K562 (cell line): ENCODE measurements around the gene MB21D2. TPM values are rescaled to one million over a fixed set of nuclear protein-coding genes. Genes with fewer than 3 reads are reported as not detected.

Source experiments
- ATAC-seq: fragments of 200-7000 bp; cut with Tn5 transposase; 3 replicates; pipeline ENCODE4 v1.9.1; 2020; ENCODE audit warnings: moderate library complexity
- BruUV-seq: library from RNA; stranded (reverse); fragments of 400-500 nt; replicated peaks from 2 replicates; lab custom pipeline; 2021; lab: Mats Ljungman, UMichigan
- CTCF ChIA-PET: fragments of 300-600 bp; formaldehyde crosslinking; extraction: SDS; loops from one replicate; lab custom pipeline; 2021; ENCODE audit warnings: low intra/inter-chr PET ratio; lab: Yijun Ruan, JAX
- POLR2A ChIA-PET: fragments of 300-600, 350-650 bp; sonication (Branson Sonifier 250); formaldehyde crosslinking; extraction: SDS; loops from one replicate; lab custom pipeline; 2021; ENCODE audit warnings: antibody characterized with exemption, inconsistent platforms; lab: Yijun Ruan, JAX
- DNase-seq, 4 experiments: peaks; one replicate each; pipeline versions ENCODE4 v3.0.0 to v3.0.0-alpha.2; 2011 to 2018; ENCODE audit warnings: low spot score in 3 of 4, mixed read lengths in 3 of 4; ENCODE audit errors: extremely low read depth in 1 of 4
- FAIRE-seq: peaks from 2 replicates; lab custom pipeline; 2011; peaks lifted over from hg19 to GRCh38; lab: Jason Lieb, UNC
- H2AFZ ChIP-seq: 2 replicates; pipeline ENCODE4 v1.6.0; 2011; ENCODE audit warnings: low read depth, low read length, control low read depth, inconsistent platforms
- H3K27ac ChIP-seq: fragments of 200-600 bp; 3 replicates; pipeline ENCODE4 v1.8.0; 2011; ENCODE audit warnings: low read depth, mild to moderate bottlenecking, control low read depth, inconsistent platforms, low read length, moderate library complexity, mixed read lengths; ENCODE audit errors: extremely low read depth
- H3K27me3 ChIP-seq, 2 experiments: fragments of 300-600 bp in 1 of 2; 2 replicates in 1 of 2; 3 replicates in 1 of 2; pipeline versions ENCODE4 v1.6.0 to v1.8.0; 2011; ENCODE audit warnings: inconsistent platforms in 2 of 2, low read length in 2 of 2, mild to moderate bottlenecking in 1 of 2, mixed read lengths in 1 of 2, moderate library complexity in 1 of 2; ENCODE audit not compliant: control insufficient read depth in 2 of 2, insufficient read depth in 2 of 2
- H3K36me3 ChIP-seq: fragments of 300-600 bp; 3 replicates; pipeline ENCODE4 v1.8.0; 2011; ENCODE audit warnings: mild to moderate bottlenecking, low read length, inconsistent platforms; ENCODE audit not compliant: control insufficient read depth, insufficient read depth
- H3K4me1 ChIP-seq, 2 experiments: fragments of 200-600 bp in 1 of 2; replicated peaks in 1 of 2; 2 replicates in 1 of 2; 3 replicates in 1 of 2; pipeline versions ENCODE4 v1.5.1 to v1.8.0; 2011; ENCODE audit warnings: inconsistent platforms in 2 of 2, low read length in 2 of 2, mild to moderate bottlenecking in 1 of 2, mixed read lengths in 1 of 2, moderate library complexity in 1 of 2; ENCODE audit not compliant: control insufficient read depth in 2 of 2, insufficient read depth in 2 of 2
- H3K4me2 ChIP-seq: 2 replicates; pipeline ENCODE4 v1.6.1; 2011; ENCODE audit warnings: low read length, control low read depth, inconsistent platforms, mixed read lengths; ENCODE audit not compliant: insufficient read depth
- H3K4me3 ChIP-seq: fragments of 200-600 bp; sonication (generic), shearing (Covaris generic); 2 replicates; pipeline ENCODE4 v1.5.1; 2016; ENCODE audit warnings: control low read depth, inconsistent platforms
- H3K79me2 ChIP-seq: fragments of 200-600 bp; 3 replicates; pipeline ENCODE4 v1.8.0; 2011; ENCODE audit warnings: low read length, inconsistent platforms; ENCODE audit not compliant: control insufficient read depth, insufficient read depth
- H3K9ac ChIP-seq, 2 experiments: 2 replicates each; pipeline versions ENCODE4 v1.6.0 to v1.6.1; 2011; ENCODE audit warnings: low read depth in 2 of 2, low read length in 2 of 2, control low read depth in 1 of 2, inconsistent platforms in 1 of 2, mild to moderate bottlenecking in 1 of 2, mixed read lengths in 1 of 2; ENCODE audit not compliant: insufficient read depth in 1 of 2
- H3K9me1 ChIP-seq: one replicate; pipeline ENCODE4 v1.6.0; 2011; ENCODE audit warnings: inconsistent platforms, mild to moderate bottlenecking, low read length, moderate library complexity; ENCODE audit not compliant: control insufficient read depth, insufficient read depth
- H3K9me3 ChIP-seq: replicated peaks from 2 replicates; pipeline ENCODE4 v1.5.1; 2011; ENCODE audit warnings: low read depth, low read length, inconsistent platforms; ENCODE audit not compliant: control insufficient read depth, insufficient read depth
- H4K20me1 ChIP-seq: replicated peaks from 2 replicates; pipeline ENCODE4 v1.6.1; 2011; ENCODE audit warnings: low read length, inconsistent platforms, mixed read lengths; ENCODE audit not compliant: control insufficient read depth, insufficient read depth
- ARID1B ChIP-seq: fragments of 450-650 bp; IDR thresholded peaks from 2 replicates; pipeline ENCODE4 v1.6.1; 2016; ENCODE audit warnings: antibody characterized with exemption, mild to moderate bottlenecking, inconsistent platforms
- ARID3A ChIP-seq: IDR thresholded peaks from 2 replicates; pipeline ENCODE4 v1.6.1; 2012; ENCODE audit warnings: low read depth, low read length, improper control_type of control experiment, borderline replicate concordance
- HEY1 ChIP-seq: fragments of 250-450 bp; sonication (Bioruptor Pico); IDR thresholded peaks from 2 replicates; pipeline ENCODE4 v1.5.0; 2020; ENCODE audit warnings: mild to moderate bottlenecking, moderate library complexity, borderline replicate concordance
- MAZ ChIP-seq, 2 experiments: fragments of 450-650 bp in 1 of 2; sonication (generic) in 1 of 2; formaldehyde crosslinking; IDR thresholded peaks in 1 of 2; conservative IDR thresholded peaks in 1 of 2; 2 replicates each; pipeline versions ENCODE4 v1.4.0 to v1.5.0; 2020; ENCODE audit warnings: mild to moderate bottlenecking in 1 of 2, missing genetic modification reagents in 1 of 2
- NR2C1 ChIP-seq, 2 experiments: fragments of 450-650 bp; IDR thresholded peaks; 2 replicates each; pipeline ENCODE4 v1.6.1; 2017; ENCODE audit warnings: mild to moderate bottlenecking in 2 of 2, antibody characterized with exemption in 1 of 2, inconsistent platforms in 1 of 2, missing compliant biosample characterization in 1 of 2, missing genetic modification characterization in 1 of 2
- RAD51 ChIP-seq: fragments of 450-650 bp; IDR thresholded peaks from 2 replicates; pipeline ENCODE4 v1.7.1; 2016; ENCODE audit warnings: low read depth, mild to moderate bottlenecking, borderline replicate concordance
- SMAD4 ChIP-seq: fragments of 250-450 bp; sonication (Bioruptor Pico); conservative IDR thresholded peaks from 2 replicates; pipeline ENCODE4 v1.8.0; 2021; ENCODE audit warnings: inconsistent platforms, mild to moderate bottlenecking, moderate library complexity
- SRSF7 ChIP-seq: fragments of 200-400 bp; formaldehyde crosslinking; optimal IDR thresholded peaks from 2 replicates; pipeline ENCODE3; 2017; ENCODE audit warnings: mild to moderate bottlenecking, low read depth, low read length
- ZNF407 ChIP-seq: fragments of 450-650 bp; IDR thresholded peaks from 2 replicates; pipeline ENCODE4 v1.6.1; 2016; ENCODE audit warnings: low read depth
- ZNF778 ChIP-seq: fragments of 450-650 bp; formaldehyde crosslinking; IDR thresholded peaks from 2 replicates; pipeline ENCODE4 v1.4.0; 2020; ENCODE audit warnings: mild to moderate bottlenecking, moderate library complexity
- WGBS: fragments of 100-300 bp; shearing (Covaris generic); methylation state at CpG from one replicate; pipeline ENCODE4 v1.1.6; 2016; ENCODE audit warnings: low coverage, mixed read lengths; ENCODE audit not compliant: insufficient coverage; ENCODE audit errors: missing lambda C conversion rate; 5-methylcytosine and 5-hydroxymethylcytosine counted together
- in situ Hi-C: fragments of 300-500 bp; cut with MboI; formaldehyde crosslinking; loops from 4 replicates; pipeline ENCODE4 v1.15.0; 2018; ENCODE audit warnings: inconsistent platforms, mixed read lengths
- intact Hi-C: fragments of 100-400 bp; cut with micrococcal nuclease; formaldehyde crosslinking; loops from 2 replicates; pipeline ENCODE4 v1.14.2; 2022
- polyA plus RNA-seq, 8 experiments: library from polyadenylated mRNA; depleted of rRNA in 4 of 8; stranded (reverse) in 5 of 8; unstranded in 3 of 8; fragments of >200 nt; fragmentation: Nextera tagmentation in 2 of 8; fragmentation: Illumina TruSeq in 1 of 8; extraction: Ambion mirVana in 2 of 8; extraction: Trizol in 1 of 8; gene quantifications; 2 replicates each; pipeline versions ENCODE4 v1.2.1 to v1.2.3, GENCODE V29; 2011 to 2014; ENCODE audit warnings: inconsistent platforms in 1 of 8, missing spikeins in 1 of 8
- total RNA-seq, 7 experiments: library from RNA; depleted of rRNA in 6 of 7; stranded (reverse); fragments of >200 nt in 6 of 7; fragmentation: Illumina TruSeq in 2 of 7; extraction: Trizol in 2 of 7; gene quantifications; 2 replicates each; pipeline versions ENCODE4 v1.2.1 to v1.2.3, GENCODE V29; 2011 to 2021; ENCODE audit warnings: low replicate concordance in 1 of 7

The MB21D2 gene
- total and polyA plus RNA-seq, 9 of the 15 experiments (the other 6 are each of a cell fraction or from before 2014, with no cell fraction given) = 0.01 TPM; not detected in 8

- no peaks in the 10 kb centered on the region for H3K36me3 ChIP-seq
- no peaks in the 10 kb centered on the region for H3K9me1 ChIP-seq
- CTCF ChIA-PET = no interaction called here
- H4K20me1 ChIP-seq = no peaks in the 10 kb centered on the region
- no peaks in the 10 kb centered on the region; a peak in 1 of 5 replicates for H3K27me3 ChIP-seq
- BruUV-seq = no TSS peak
- no peak overlapping the region for H3K4me3 ChIP-seq
- H2AFZ ChIP-seq = no peak overlapping the region
- in situ Hi-C loops = no loop called here
- POLR2A ChIA-PET = no interaction called here
- no peak for ATAC-seq
- H3K79me2 ChIP-seq = no peaks in the 10 kb centered on the region
- H3K9ac ChIP-seq = no peak overlapping the region
- DNase-seq = no peak
- H3K4me1 ChIP-seq = no peaks in the 10 kb centered on the region
- TF ChIP-seq HEY1 (CRISPR knock-in tag) = no peak
- no peak for TF ChIP-seq SRSF7
- TF ChIP-seq NR2C1 (IDR thresholded peaks at IDR 0.05) = no peak
- no peak for TF ChIP-seq NR2C1 (tag; IDR thresholded peaks at IDR 0.05)
- no peak for TF ChIP-seq SMAD4
- TF ChIP-seq ZNF407 = no peak
- TF ChIP-seq ZNF778 = no peak
- TF ChIP-seq MAZ (CRISPR knock-in tag; conservative IDR thresholded peaks at IDR 0.05 in 1 of 2, IDR thresholded peaks at IDR 0.05 in 1 of 2) = no peak
- TF ChIP-seq ARID1B = no peak
- TF ChIP-seq RAD51 = no peak
- no peak for TF ChIP-seq ARID3A
- no peaks in the 10 kb centered on the region for H3K9me3 ChIP-seq
- FAIRE-seq = no peak
- H3K27ac ChIP-seq = no peak overlapping the region
- no peak overlapping the region for H3K4me2 ChIP-seq
- WGBS = 0% methylated on average over 3 of the region's 5 CpGs
- intact Hi-C loops = no loop called here
Measured at GRCh38 chr3:192894676-192895075, 23.0 kb downstream of the MB21D2 start.
